ENCODE data around the gene SNTA1. TPM values are rescaled to one million over a fixed set of nuclear protein-coding genes. Genes with fewer than 3 reads are reported as not detected.

The SNTA1 gene
- total and polyA plus RNA-seq, 2 of the 8 experiments (the other 6 are each of a cell fraction or from before 2014, with no cell fraction given), result 4.5 to 8.0 TPM

DNA sequence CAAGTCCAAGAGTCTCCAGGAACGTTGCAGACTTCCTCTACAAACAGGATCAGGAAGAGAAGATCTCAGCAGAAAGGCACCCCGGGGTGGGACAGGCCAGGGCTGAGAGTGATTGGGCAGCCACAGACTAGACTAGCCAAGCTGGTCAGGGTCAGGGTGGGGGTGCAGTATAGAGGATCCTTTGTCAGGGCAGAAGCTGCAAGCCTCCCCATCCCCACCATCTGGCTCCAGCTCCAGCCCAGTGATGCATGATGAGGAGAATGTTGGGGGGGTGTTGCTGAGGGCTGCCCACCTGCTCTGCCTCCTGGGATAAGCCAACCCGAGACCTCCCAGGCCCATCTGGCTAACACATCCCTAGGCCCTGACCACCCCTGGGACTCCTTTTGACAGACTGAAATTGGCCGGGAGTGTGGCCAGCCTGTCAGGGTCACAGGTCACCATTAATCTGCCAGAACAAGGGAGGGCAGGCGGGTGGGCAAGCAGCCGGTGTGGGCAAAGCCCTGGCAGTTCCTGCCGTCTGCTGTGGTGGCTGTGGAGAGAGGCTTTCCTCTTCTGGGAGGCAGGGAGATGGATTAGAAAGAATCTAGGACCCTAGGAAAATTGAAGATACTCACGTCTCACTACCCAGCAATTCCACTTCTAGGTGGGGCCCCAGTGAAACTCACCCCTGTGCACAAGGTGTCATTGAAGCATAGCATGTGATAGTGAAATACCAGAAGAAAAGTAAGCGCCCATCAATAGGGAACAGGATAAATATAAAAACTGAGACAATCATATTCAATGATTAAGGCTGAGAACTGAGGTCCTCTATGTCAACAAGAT lies 22.1 kb upstream of the SNTA1 start (continued):
- TF ChIP-seq, protein P1, sequence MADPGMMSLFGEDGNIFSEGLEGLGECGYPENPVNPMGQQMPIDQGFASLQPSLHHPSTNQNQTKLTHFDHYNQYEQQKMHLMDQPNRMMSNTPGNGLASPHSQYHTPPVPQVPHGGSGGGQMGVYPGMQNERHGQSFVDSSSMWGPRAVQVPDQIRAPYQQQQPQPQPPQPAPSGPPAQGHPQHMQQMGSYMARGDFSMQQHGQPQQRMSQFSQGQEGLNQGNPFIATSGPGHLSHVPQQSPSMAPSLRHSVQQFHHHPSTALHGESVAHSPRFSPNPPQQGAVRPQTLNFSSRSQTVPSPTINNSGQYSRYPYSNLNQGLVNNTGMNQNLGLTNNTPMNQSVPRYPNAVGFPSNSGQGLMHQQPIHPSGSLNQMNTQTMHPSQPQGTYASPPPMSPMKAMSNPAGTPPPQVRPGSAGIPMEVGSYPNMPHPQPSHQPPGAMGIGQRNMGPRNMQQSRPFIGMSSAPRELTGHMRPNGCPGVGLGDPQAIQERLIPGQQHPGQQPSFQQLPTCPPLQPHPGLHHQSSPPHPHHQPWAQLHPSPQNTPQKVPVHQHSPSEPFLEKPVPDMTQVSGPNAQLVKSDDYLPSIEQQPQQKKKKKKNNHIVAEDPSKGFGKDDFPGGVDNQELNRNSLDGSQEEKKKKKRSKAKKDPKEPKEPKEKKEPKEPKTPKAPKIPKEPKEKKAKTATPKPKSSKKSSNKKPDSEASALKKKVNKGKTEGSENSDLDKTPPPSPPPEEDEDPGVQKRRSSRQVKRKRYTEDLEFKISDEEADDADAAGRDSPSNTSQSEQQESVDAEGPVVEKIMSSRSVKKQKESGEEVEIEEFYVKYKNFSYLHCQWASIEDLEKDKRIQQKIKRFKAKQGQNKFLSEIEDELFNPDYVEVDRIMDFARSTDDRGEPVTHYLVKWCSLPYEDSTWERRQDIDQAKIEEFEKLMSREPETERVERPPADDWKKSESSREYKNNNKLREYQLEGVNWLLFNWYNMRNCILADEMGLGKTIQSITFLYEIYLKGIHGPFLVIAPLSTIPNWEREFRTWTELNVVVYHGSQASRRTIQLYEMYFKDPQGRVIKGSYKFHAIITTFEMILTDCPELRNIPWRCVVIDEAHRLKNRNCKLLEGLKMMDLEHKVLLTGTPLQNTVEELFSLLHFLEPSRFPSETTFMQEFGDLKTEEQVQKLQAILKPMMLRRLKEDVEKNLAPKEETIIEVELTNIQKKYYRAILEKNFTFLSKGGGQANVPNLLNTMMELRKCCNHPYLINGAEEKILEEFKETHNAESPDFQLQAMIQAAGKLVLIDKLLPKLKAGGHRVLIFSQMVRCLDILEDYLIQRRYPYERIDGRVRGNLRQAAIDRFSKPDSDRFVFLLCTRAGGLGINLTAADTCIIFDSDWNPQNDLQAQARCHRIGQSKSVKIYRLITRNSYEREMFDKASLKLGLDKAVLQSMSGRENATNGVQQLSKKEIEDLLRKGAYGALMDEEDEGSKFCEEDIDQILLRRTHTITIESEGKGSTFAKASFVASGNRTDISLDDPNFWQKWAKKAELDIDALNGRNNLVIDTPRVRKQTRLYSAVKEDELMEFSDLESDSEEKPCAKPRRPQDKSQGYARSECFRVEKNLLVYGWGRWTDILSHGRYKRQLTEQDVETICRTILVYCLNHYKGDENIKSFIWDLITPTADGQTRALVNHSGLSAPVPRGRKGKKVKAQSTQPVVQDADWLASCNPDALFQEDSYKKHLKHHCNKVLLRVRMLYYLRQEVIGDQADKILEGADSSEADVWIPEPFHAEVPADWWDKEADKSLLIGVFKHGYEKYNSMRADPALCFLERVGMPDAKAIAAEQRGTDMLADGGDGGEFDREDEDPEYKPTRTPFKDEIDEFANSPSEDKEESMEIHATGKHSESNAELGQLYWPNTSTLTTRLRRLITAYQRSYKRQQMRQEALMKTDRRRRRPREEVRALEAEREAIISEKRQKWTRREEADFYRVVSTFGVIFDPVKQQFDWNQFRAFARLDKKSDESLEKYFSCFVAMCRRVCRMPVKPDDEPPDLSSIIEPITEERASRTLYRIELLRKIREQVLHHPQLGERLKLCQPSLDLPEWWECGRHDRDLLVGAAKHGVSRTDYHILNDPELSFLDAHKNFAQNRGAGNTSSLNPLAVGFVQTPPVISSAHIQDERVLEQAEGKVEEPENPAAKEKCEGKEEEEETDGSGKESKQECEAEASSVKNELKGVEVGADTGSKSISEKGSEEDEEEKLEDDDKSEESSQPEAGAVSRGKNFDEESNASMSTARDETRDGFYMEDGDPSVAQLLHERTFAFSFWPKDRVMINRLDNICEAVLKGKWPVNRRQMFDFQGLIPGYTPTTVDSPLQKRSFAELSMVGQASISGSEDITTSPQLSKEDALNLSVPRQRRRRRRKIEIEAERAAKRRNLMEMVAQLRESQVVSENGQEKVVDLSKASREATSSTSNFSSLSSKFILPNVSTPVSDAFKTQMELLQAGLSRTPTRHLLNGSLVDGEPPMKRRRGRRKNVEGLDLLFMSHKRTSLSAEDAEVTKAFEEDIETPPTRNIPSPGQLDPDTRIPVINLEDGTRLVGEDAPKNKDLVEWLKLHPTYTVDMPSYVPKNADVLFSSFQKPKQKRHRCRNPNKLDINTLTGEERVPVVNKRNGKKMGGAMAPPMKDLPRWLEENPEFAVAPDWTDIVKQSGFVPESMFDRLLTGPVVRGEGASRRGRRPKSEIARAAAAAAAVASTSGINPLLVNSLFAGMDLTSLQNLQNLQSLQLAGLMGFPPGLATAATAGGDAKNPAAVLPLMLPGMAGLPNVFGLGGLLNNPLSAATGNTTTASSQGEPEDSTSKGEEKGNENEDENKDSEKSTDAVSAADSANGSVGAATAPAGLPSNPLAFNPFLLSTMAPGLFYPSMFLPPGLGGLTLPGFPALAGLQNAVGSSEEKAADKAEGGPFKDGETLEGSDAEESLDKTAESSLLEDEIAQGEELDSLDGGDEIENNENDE (IDR thresholded peaks at IDR 0.05; ENCODE audit: insufficient replicate concordance, low read length), result no peak
- TF ChIP-seq CREB1 (IDR thresholded peaks at IDR 0.05) (no peak), CHD1 (IDR thresholded peaks at IDR 0.05; ENCODE audit: low read depth, low read length) (no peak), EZH2 (IDR thresholded peaks at IDR 0.05; ENCODE audit: low read depth, low read length, severe bottlenecking) (no peak), RAD21 (IDR thresholded peaks at IDR 0.05 in 1 of 2, conservative IDR thresholded peaks at IDR 0.05 in 1 of 2; ENCODE audit: low read depth in 2 of 2, low read length in 2 of 2) (no peak), TEAD4 (IDR thresholded peaks at IDR 0.05; ENCODE audit: low read depth, low read length) (no peak), EGR1 (IDR thresholded peaks at IDR 0.05; ENCODE audit: borderline replicate concordance, low read depth, low read length) (no peak)
- TF ChIP-seq, protein P2, sequence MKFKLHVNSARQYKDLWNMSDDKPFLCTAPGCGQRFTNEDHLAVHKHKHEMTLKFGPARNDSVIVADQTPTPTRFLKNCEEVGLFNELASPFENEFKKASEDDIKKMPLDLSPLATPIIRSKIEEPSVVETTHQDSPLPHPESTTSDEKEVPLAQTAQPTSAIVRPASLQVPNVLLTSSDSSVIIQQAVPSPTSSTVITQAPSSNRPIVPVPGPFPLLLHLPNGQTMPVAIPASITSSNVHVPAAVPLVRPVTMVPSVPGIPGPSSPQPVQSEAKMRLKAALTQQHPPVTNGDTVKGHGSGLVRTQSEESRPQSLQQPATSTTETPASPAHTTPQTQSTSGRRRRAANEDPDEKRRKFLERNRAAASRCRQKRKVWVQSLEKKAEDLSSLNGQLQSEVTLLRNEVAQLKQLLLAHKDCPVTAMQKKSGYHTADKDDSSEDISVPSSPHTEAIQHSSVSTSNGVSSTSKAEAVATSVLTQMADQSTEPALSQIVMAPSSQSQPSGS (IDR thresholded peaks at IDR 0.05; ENCODE audit: low read length), result no peak

Data from H1 (cell line).